Uterus (tissue), 4 donors: ENCODE data around the gene ONECUT1. TPM values are rescaled to one million over a fixed set of nuclear protein-coding genes. Genes with fewer than 3 reads are reported as not detected.

ENCODE experiments used
- DNase-seq, 2 donors: peaks; one replicate each; pipeline ENCODE4 v3.0.0-alpha.2; 2019 to 2020
- H3K27ac ChIP-seq, 2 donors: fragments of 200-600 bp; sonication (generic); 1 replicate in 1 of 2; 2 replicates in 1 of 2; pipeline ENCODE4 v1.5.1; 2016 to 2018
- H3K27me3 ChIP-seq, 2 donors: fragments of 200-600 bp; sonication (generic); one replicate each; pipeline ENCODE4 v1.5.1; 2018 to 2019; ENCODE audit warnings: control low read depth in 1 of 2
- H3K36me3 ChIP-seq, 2 donors: fragments of 200-600 bp; sonication (generic); one replicate each; pipeline ENCODE4 v1.5.1; 2019; ENCODE audit warnings: control low read depth in 1 of 2
- H3K4me1 ChIP-seq, 2 donors: fragments of 200-600 bp; sonication (generic); one replicate each; pipeline ENCODE4 v1.5.1; 2018 to 2019; ENCODE audit warnings: control low read depth in 1 of 2
- H3K4me3 ChIP-seq, 2 donors: fragments of 200-600 bp; sonication (generic); 1 replicate in 1 of 2; 2 replicates in 1 of 2; pipeline ENCODE4 v1.5.1; 2018 to 2019; ENCODE audit warnings: mild to moderate bottlenecking in 1 of 2
- H3K9me3 ChIP-seq, 2 donors: fragments of 200-600 bp; sonication (generic); one replicate each; pipeline ENCODE4 v1.5.1; 2019; ENCODE audit warnings: control low read depth in 1 of 2
- CTCF ChIP-seq, 4 experiments: fragments of 200-600 bp in 2 of 4; fragments of 450-650 bp in 2 of 4; sonication (generic) in 2 of 4; IDR thresholded peaks; one replicate each; pipeline ENCODE4 v1.5.1; 2016 to 2019; ENCODE audit warnings: antibody characterized with exemption in 4 of 4, mild to moderate bottlenecking in 2 of 4, moderate library complexity in 1 of 4
- POLR2A ChIP-seq, 2 donors: fragments of 450-650 bp; IDR thresholded peaks; one replicate each; pipeline ENCODE4 v1.6.1; 2016; ENCODE audit warnings: antibody characterized with exemption in 2 of 2, mild to moderate bottlenecking in 1 of 2, moderate library complexity in 1 of 2
- intact Hi-C: fragments of 100-400 bp; cut with DNase I; formaldehyde crosslinking; loops from one replicate; pipeline ENCODE4 v1.15.1; 2023; ENCODE audit warnings: low total_unique reads
- total RNA-seq, 4 donors: library from RNA; depleted of rRNA in 3 of 4; stranded (reverse); fragments of >200 nt in 3 of 4; gene quantifications; one replicate each; pipeline versions ENCODE4 v1.1.0 to v1.2.4, GENCODE V29; 2014 to 2023
- donor health status: DM: yes; HTN: yes; CAD: no.

ONECUT1 gene
- total RNA-seq, 4 donors from 2014 or later, result not detected

DNA sequence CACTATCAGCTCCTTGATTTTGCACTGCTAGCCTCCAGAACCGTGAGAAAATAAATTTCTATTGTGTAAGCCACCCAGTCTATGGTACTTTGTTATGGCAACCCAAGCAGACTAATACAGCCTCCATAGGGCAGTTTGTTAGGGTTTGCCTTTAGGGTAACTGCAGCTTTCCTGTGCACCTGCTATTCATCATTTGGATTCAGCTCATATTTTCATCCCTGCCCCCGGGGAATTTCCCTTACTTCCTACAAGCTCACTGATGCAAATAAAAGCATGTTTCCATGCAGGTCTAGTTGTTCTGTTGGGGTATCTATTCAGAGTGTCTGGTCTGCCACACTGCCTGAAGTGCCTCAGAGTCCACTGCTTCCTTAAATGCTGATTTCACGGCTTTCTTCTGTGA is 62.3 kb downstream of the ONECUT1 start:
- TF ChIP-seq POLR2A (IDR thresholded peaks at IDR 0.05), result no peak
- no peak for TF ChIP-seq CTCF (IDR thresholded peaks at IDR 0.05)
- Histone ChIP-seq H3K4me1 (no peaks in the 10 kb centered on the region), H3K4me3 (no peak overlapping the region), H3K36me3 (no peaks in the 10 kb centered on the region), H3K27me3 (no peaks in the 10 kb centered on the region), H3K27ac (no peak overlapping the region), H3K9me3 (no peaks in the 10 kb centered on the region)
- DNase-seq, result no peak
- intact Hi-C loops, result no loop called here

GRCh38 chr15:52726195-52726594 is 63.9 kb downstream of the ONECUT1 start:
- DNase-seq, result no peak
- H3K4me3 ChIP-seq, result no peak overlapping the region
- no peaks in the 10 kb centered on the region for H3K9me3 ChIP-seq
- intact Hi-C loops, result no loop called here
- no peak for TF ChIP-seq POLR2A (IDR thresholded peaks at IDR 0.05)
- no peak for TF ChIP-seq CTCF (IDR thresholded peaks at IDR 0.05)
- no peaks in the 10 kb centered on the region for H3K27me3 ChIP-seq
- H3K27ac ChIP-seq, result no peak overlapping the region
- H3K36me3 ChIP-seq, result no peaks in the 10 kb centered on the region
- no peaks in the 10 kb centered on the region for H3K4me1 ChIP-seq

DNA sequence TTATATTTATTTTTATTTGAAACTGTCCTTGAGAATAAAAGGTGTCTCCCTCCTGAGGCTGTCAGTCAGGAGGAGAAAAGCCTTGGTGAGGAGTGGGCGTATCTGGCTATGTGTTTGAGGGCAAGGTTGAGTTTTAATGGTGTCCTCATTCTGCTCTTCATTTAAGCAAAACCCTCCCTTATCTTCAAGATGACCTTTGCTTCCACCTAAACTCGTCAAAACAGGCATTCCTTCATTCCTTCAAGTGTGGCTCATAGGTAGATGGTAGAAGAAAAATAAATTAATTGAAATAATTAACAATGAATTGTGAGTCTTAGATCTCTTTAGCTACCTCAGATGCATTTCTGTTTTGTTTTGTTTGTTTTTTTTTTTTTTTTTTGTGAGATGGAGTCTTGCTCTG is 71.6 kb downstream of the ONECUT1 start:
- Histone ChIP-seq H3K27ac (no peak overlapping the region), H3K4me1 (no peaks in the 10 kb centered on the region), H3K9me3 (no peaks in the 10 kb centered on the region), H3K36me3 (no peaks in the 10 kb centered on the region), H3K27me3 (no peaks in the 10 kb centered on the region), H3K4me3 (no peak overlapping the region)
- DNase-seq, result no peak
- TF ChIP-seq POLR2A (IDR thresholded peaks at IDR 0.05), result no peak
- TF ChIP-seq CTCF (IDR thresholded peaks at IDR 0.05), result no peak
- intact Hi-C loops, result no loop called here

DNA sequence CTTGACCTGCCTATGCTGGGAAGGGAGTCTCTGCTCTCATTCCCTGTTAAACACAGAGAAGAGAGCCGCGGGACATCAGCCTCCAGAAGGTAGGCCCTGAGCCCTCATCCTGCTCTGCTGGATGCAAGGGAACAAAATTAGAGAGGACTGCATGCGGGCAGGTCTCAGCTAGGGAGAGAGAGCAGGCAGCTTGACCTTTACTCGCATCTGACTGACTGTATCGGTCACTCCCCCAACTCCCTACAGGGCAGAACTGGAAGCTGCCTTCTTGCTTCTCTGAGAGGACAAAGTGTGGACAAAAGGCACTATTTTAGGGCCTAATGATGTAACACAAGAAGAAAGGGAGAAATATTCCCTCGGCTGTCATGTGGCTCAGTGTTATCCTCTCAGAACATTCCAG is 72.2 kb downstream of the ONECUT1 start:
- no peak overlapping the region for H3K4me3 ChIP-seq
- no peaks in the 10 kb centered on the region for H3K36me3 ChIP-seq
- intact Hi-C loops, result no loop called here
- no peaks in the 10 kb centered on the region for H3K27me3 ChIP-seq
- DNase-seq, result no peak
- no peaks in the 10 kb centered on the region for H3K4me1 ChIP-seq
- H3K9me3 ChIP-seq, result no peaks in the 10 kb centered on the region
- no peak for TF ChIP-seq CTCF (IDR thresholded peaks at IDR 0.05)
- TF ChIP-seq POLR2A (IDR thresholded peaks at IDR 0.05), result no peak
- no peak overlapping the region for H3K27ac ChIP-seq

GRCh38 chr15:52717481-52717880 is 72.7 kb downstream of the ONECUT1 start:
- H3K4me3 ChIP-seq, result no peak overlapping the region
- no peaks in the 10 kb centered on the region for H3K4me1 ChIP-seq
- H3K9me3 ChIP-seq, result no peaks in the 10 kb centered on the region
- intact Hi-C loops, result no loop called here
- no peaks in the 10 kb centered on the region for H3K36me3 ChIP-seq
- no peak for TF ChIP-seq POLR2A (IDR thresholded peaks at IDR 0.05)
- no peak for TF ChIP-seq CTCF (IDR thresholded peaks at IDR 0.05)
- no peak for DNase-seq
- no peaks in the 10 kb centered on the region for H3K27me3 ChIP-seq
- H3K27ac ChIP-seq, result no peak overlapping the region
